ENCODE data around the gene HIF1A.
A peak's percentile ranks its signal among the peaks of the same experiment; 100 is the strongest.
"Not testable (repeated sequence)": the region's sequence is repeated elsewhere in the genome, so short reads cannot be mapped to it uniquely, and the experiment has no call there.

HIF1A gene

DNA sequence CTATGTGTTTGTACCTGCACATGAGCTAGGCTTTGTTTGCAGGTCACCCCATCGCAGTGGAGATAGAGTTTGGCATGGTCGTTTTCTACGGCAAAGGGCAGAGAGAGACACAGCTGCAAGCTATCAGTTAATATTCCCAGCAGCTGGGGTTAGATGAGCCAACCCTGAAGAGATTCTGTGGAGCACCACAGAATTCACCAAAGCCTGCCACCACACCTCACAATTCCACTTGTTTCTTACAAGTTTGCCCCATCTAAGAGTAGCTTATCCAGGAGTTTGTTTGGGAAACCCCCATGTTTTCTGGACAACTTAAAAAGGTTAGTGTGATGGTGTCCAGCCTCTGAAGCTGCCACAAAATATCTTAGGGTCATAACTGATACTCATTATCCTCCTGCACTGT, 20.0 kb upstream of the HIF1A start:
- no peak for DNase-seq

DNA sequence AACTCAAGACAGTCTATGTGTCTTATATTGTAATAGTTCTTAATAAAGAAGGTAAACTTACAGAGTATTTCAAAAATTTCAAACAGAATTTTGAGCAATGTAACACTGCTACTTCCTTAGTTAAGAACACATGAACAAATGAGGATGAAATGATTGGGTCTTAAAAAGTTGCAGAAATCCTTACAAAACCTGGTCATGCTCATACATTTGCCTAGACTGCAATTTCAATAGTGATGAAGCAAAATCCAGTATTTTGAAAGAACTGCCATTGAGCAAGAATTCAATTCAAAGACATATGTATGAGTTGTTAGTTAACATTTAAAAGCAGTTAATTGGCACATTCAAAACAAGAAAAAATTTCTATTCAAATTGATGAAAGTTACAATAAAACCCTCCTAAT, 17.8 kb upstream of the HIF1A start:
- DNase-seq = no peak

DNA sequence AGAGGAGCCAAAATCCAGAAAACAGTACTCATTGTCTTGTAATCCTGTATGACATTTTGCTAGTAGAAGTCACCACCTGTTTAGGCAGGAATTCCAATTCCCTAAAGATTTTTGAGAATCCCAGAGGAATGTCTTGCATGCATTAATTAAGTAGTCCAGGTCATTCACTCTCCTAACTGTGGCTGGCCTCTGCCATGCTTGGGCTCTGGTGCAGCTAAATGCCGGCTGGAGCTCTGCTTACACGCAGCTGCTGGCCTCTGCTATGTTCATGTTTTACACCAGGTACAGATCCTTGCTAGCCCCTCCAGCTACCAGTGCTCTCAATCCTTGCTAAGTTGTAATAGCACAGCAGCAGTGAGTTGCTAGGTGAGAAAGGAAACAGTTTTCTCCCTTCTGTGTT, 16.3 kb upstream of the HIF1A start:
- DNase-seq = no peak

DNA sequence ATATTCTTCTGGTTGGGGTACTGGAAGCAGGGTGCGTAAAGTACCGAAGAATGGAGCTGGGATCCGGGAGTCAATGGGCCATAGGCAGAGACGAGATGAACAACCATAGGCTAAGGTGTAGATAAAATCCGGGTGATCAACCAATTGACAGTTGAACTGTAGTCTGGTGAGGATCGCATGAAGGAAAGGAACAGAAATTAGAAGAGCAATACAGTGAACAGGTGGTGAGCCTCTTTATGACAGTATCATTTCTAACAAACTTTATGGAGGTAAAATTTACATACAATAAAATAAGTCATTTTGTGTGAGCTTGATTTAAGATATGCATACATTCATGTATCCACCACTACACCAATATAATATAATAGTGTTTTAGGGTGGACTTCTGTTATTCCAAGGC, 13.9 kb upstream of the HIF1A start:
- DNase-seq = no peak

DNA sequence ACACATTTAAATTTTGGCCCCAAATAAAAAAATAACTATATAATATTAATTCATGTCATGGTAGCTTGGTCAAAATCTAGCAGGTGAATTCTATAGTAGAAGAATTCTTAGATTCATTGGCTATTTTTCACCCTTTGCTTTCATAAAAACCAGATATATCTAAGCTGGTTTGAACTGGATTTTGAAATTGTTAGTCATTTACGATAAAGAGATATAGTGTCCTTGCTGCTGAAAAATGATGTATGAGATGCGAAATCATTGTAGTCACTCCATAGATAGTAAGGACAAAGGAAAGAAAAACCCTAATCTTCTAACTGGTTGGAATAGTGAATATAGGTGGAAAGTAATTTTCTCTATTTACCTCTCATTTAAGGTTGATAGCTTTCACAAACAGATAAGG, 12.2 kb upstream of the HIF1A start:
- DNase-seq = no peak

DNA sequence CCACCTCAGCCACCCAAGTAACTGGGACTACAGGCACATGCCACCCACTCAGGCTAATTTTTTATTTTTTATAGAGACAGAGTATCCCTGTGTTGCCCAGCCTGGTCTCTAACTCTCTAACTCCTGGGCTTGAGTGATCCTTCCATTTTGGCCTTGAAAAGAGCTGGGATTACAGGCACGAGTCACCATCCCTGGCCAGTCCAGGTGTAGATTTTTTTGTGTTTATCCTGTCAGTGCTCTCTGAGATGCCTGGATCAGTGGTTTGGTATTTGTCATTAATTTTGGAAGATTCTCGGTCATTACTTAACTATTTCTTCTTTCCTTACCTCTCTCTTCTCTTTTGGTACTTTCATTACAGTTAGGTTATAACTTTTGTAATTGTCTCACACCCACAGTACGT, 5.3 kb upstream of the HIF1A start:
- DNase-seq = no peak

DNA sequence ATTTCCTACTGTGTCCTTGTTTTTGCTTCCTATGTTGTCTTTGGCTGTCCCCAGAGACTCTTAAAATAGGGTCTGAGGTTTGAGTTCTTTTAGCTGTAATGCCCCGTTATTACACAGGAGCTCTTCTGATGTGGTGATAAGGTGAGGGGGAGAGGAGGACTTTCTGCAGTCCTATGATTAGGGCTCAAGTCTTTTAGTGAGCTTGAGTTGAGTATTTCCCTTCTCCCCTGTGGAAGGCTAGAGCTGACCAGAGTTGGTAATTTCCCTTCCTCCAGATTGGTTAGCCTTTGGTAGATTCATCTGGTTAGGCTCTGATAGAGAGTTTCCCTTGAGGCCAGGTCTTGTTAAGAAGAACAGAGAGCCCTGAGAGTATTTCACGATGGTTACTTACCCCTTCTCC, 4.3 kb upstream of the HIF1A start:
- peak; percentile 31 for DNase-seq

DNA sequence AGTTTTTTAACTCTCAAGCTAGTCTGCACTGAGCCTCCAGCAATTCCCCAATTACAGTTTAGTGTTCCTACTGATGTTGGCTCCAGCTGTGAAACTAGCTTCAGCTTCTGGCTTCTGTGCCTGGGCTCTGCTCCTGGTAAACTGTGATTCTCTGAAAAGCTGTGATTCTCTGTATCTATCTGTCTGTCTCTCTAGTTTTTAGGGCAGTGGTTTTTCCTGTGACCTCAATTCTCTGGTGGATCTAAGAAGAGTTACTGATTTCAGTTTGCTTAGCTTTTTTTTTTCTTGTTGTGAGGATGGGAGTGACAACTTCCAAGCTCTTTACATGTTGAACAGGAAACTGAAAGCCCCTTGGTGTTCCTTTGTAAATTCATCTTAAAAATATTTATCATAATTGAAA, 3.8 kb upstream of the HIF1A start:
- peak; percentile 48 for DNase-seq

DNA sequence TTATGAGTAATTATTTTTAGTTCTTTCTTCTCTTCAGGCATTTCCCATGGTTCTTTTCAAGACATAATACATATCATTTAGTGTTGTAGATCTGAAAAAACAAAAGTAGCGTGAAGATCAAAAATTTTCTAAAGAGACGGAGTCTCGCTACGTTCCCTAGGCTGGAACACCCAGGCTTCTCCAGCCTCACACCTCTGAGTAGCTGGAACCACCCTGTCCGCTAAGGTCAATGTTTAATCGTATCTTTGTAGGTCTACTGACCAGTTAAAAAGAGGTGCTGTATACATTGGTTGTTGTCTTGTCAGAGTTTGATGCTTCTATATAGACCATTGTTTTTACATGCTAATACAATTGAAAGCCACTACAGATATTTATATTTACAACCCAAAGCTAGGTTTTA, 1.3 kb upstream of the HIF1A start:
- no peak for DNase-seq

DNA sequence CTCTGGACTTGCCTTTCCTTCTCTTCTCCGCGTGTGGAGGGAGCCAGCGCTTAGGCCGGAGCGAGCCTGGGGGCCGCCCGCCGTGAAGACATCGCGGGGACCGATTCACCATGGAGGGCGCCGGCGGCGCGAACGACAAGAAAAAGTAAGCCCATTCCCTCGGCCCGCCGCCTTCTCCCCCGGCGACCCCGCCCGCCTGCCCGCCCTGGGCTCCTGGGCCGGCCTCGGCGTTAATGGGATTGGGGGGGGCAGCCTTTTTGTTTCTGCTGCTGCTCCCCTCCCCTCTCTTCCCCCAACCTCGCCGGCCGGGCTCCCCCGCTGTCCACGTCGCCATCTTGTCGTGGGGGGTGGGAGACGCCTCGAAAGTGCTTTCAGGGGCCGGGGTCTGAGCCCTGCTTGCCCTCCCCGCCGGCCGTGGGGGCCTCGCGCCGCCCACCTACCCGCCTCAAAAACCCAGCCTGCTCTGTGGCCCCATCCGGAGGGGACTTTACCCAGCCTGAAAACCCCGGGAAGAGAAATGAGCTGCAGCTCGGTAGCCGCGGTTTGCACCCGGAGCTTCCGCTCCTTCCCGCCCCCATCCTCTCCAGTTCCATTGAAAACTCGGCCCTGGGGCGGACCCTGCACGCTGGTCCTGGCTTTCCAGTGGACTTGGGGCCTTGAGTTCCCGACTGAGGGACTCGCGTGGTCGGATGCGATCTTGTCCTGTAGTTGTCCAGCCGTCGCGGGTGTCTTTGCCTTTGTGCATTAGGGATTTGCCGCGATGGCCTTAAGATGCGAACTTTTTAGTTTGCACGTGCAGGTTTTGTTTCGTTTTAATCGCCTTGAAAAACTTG, 598 bp downstream of the HIF1A start:
- peak; percentile 57 for DNase-seq

DNA sequence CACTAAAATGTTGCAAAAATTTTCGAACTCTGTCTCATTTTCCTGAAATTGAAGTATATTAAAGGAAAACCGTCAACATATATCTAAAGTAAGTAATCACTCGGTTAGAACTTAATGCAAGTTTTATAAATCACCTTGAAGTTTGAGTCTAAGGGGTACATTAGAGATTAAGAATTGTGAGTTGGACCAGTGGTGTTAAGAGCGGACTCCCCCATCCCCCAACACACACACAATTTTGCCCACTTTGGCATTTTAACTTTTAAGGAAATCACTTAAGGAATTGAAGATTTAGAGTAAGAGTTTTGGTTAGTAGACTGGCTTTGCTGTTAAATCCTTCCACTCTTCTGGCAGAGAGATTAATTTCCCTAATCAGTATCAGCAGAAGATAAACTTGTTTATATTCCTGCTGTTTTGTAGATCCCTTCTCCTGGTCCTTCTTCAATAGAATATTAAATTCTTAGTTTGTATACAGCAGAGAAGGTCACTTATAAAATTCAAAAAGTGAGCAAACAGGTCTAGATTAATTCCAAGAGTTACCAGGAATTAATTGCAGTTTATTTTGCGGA, 1.5 kb downstream of the HIF1A start:
- DNase-seq = no peak

DNA sequence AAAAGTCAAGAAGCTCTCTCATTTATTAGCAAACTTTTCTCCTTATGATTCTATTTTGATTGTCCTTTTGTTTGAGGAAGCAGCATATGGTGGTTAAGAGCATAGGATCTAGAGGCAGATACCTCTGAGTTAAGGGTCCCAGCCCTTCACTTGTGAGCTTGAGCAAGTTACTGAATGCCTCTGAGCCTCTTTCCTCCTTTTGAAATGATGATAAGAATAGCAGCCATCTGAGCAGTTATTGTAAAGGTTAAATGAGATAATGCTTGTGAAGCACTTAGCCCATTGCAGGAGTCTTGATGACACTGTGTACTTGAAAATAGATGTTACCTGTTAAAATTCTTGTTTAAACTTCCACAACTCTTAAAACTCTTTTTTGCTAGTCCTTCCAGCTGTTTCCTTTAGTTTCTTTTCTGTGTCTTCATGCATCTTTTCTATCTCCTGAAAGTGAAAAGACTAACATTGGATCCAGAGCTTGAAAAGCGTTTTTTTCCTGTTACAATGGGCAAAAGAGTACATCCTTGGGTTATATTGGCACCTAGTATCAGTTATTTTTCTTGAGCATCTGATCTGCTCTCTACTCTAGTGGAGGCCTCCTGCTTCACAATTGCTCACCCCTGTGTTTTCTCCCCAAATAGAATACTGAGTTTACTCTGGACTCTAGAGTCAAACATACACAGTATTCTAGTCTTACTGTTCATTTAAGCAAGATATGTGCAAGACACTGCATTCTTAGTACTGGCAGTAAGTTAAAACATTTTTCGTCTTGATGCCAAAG, 3.1 kb downstream of the HIF1A start:
- DNase-seq = no peak

DNA sequence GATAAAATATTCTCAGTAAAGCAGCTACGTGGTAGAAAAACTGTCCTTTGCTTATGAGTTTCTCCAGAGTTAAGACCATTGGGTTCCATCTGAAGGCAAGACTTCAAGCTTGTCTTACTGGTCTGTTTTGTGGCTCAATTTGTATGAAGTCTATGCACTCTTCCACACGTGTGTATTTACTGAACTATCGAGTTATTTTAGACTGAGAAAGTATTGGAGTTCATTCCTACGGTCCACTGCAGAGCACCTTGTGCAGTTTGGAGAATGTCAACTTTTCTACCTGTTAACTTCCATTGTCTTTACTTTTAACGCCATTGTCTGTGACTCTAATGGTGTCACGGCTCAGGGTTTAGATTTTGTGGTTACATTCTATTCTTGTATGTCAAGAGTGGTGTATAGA, 3.7 kb downstream of the HIF1A start:
- DNase-seq = no peak

DNA sequence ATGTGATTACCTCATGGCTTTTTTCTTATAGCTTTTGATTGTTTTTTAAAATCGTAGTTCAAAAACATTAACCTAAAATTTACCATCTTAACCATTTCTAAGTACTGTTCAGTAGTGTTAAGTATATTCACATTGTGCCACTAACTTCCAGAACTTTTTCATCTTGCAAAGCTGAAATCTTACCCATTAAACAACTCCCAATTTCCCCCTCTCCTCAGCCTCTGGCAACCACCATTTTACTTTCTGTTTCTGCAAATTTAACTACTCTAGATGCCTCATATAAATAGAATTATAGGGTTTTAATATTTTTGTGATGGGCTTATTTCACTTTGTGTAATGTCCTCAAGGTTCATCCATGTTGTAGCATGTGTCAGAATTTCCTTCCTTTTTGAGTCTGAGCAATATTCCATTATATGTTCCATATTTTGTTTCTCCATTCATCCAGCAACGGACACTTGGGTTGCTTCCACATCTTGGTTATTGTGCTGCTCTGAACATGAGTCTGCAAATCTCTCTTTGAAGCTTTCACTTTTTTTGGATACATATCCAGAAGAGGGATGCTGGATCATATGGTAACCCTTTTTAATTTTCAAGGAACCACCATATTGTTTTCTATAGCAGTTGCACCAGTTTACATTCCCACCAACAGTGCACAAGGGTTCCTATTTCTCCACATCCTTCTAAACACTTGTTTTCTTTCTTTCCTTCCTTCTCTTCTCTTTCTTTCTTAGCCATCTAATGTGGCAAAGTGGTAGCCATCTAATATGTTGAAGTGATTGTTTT, 5.0 kb downstream of the HIF1A start:
- no peak for DNase-seq

DNA sequence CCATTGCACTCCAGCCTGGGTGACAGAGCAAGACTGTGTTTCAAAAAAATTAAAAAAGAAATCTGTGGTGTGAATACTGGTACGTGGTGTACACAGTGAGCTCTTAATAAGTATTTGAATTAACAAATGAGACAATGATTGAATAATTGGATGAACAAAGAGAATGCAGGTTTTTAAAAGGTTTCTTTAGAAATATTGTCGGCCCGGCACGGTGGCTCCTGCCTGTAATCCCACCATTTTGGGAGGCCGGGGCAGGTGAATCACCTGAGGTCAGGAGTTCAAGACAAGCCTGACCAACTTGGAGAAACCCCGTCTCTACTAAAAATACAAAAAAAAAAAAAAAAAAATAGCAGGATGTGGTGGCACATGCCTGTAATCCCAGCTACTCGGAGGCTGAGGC, 6.6 kb downstream of the HIF1A start:
- no peak for DNase-seq

DNA sequence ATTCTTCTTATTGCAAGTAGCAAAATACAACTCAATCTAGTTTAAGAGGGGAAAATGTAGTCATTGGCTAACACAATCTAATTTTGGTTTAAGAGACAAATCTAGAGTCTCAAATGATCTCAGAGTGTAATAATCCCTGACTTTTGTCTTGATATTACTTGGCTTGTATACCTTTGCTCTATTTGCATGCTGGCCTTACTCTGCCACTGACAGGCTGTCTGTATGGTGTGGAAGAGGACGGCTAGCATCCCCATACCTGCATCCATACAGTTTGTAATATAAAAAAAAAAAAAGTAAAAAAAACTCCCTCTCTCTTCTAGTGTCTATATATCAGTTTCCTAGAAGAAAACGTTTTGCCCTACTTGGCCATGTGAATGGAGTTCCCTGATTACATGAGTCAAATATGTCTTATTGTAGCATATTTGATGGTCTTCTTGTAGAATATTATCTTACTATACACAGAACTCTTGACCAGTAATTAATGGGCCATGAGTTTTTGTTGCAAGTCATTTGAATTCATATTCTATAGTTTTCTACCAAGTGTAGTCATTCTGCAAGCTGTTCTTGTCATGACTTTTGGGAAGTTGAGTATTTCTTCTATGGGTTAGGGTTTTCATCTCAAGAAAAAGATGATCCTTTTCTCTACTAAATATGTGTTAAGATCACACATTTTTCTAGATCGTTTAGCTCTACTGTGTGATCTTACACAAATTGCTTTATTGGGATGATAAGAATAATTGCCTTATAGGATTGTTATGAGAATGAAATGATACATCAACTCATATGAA, 8.2 kb downstream of the HIF1A start:
- DNase-seq = peak; percentile 56

DNA sequence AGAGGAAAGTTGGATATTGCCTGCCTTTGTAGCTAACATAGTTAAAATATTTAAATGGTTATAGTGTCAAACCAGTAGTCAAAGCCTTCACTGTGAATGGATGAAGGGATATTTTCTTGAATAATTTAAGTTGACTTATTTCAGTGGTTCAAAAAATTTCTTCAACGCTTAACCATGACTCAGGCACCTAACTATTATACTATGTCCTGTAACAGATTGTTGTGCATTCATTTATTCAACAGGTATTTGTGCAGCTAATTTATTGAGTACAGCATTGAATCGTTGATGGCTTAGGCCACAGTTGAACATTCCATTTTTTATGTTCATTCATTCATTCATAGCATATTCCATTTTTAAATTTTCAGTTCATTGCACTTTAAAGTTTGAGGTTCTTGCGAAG, 9.2 kb downstream of the HIF1A start:
- no peak for DNase-seq

DNA sequence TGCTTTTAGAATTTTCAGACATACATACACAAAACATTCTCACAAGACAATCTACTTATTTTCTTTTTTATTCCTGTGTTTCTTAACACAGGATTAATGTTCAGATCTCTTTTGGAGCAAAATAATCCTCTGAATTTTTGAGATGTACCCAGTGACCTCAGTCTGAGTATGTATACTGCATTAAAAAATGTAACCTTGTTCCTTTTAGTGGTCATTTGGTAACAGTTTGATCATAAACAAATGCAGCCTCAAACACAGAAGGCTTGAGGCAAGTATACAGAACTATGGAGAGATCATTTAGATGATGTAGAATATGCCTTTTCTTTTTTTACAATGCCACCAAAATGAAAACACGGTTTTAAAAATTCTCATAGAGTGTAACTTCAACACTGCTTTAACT, 9.7 kb downstream of the HIF1A start:
- no peak for DNase-seq

DNA sequence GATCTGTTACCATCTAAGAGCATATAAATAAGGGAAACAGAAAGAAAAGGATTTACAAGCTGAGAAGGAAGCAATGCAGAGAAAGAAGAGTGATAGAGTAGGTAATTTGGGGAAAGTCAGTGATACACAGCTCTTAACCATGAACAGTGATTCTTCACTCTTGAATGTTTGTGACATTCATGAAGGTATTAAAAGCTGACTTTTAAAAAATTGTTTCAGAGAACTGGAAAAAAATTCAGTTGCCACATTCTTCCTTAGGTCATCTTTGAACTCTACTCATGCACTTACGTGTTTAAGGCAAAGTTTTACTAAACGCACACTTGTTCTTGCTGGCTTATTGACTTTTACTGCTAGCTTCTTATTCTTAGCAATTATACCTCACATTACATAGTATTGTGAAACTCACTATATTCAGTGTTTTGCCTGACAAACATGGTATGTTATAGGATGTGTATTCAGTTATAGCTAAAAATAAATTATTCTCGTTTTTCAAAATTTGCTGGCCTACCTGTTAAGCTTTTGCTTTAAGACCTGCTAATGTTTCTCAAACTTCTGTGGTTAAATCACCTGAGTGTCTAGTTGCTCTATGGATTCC, 10.9 kb downstream of the HIF1A start:
- no peak for DNase-seq

DNA sequence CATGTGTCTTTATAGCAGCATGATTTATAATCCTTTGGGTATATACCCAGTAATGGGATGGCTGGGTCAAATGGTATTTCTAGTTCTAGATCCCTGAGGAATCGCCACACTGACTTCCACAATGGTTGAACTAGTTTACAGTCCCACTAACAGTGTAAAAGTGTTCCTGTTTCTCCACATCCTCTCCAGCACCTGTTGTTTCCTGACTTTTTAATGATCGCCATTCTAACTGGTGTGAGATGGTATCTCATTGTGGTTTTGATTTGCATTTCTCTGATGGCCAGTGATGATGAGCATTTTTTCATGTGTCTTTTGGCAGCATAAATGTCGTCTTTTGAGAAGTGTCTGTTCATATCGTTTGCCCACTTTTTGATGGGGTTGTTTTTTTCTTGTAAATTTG, 12.5 kb downstream of the HIF1A start:
- not testable (repeated sequence) for DNase-seq

DNA sequence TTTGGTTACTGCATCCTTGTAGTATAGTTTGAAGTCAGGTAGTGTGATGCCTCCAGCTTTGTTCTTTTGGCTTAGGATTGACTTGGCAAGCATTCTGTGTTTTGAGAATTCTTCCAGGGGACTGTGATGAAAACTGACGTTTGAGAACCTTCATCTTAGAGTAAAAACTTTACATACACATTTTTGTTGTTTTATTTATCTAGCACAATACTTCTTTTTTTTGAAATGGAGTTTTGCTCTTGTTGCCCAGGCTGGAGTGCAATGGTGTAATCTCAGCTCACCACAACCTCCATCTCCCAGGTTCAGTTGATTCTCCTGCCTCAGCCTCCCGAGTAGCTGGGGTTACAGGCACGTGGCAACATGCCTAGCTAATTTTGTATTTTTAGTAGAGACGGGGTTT, 13.4 kb downstream of the HIF1A start:
- not testable (repeated sequence) for DNase-seq
